Activated CD8-positive, alpha-beta memory T cell treated with anti-CD3 and anti-CD28 coated beads, Interleukin-2, amount 10 ng/mL, durations not matched to agents 7 days and 5 days (primary cell): ENCODE results near the gene PCCA. TPM values are rescaled to one million over a fixed set of nuclear protein-coding genes. Genes with fewer than 3 reads are reported as not detected.
"Not testable (repeated sequence)": the region's sequence is repeated elsewhere in the genome, so short reads cannot be mapped to it uniquely, and the experiment has no call there.

Source experiments
- ATAC-seq: fragments of 150-1000 bp; cut with Tn5 transposase; one replicate; pipeline ENCODE4 v1.10.0; 2021; ENCODE audit warnings: moderate library complexity
- CTCF ChIA-PET: fragments of 350-600 bp; sonication (Branson Sonifier 250); formaldehyde crosslinking; loops from one replicate; lab custom pipeline; 2021; ENCODE audit warnings: antibody characterized with exemption; lab: Charles Lee
- DNase-seq: peaks from one replicate; pipeline ENCODE4 v3.0.0-alpha.2; 2020
- H3K27ac Mint-ChIP-seq: one replicate; pipeline ENCODE4 v1.8.0; 2021; ENCODE audit warnings: mild to moderate bottlenecking, mixed read lengths
- H3K27me3 Mint-ChIP-seq: one replicate; pipeline ENCODE4 v1.8.0; 2021; ENCODE audit warnings: mixed read lengths
- H3K36me3 Mint-ChIP-seq: one replicate; pipeline ENCODE4 v1.8.0; 2021; ENCODE audit warnings: mild to moderate bottlenecking, mixed read lengths
- H3K4me1 Mint-ChIP-seq: one replicate; pipeline ENCODE4 v1.8.0; 2021; ENCODE audit warnings: mixed read lengths
- H3K4me3 Mint-ChIP-seq: one replicate; pipeline ENCODE4 v1.8.0; 2021; ENCODE audit warnings: mild to moderate bottlenecking, moderate library complexity, mixed read lengths
- H3K9me3 Mint-ChIP-seq: one replicate; pipeline ENCODE4 v1.8.0; 2022; ENCODE audit warnings: low read depth, mixed read lengths
- total RNA-seq, 2 experiments: library from RNA; stranded (reverse); gene quantifications; one replicate each; pipeline ENCODE4 v1.2.3, GENCODE V29; 2021

Gene PCCA
- total RNA-seq, 2 experiments from 2014 or later, result 14.1 to 17.9 TPM

DNA sequence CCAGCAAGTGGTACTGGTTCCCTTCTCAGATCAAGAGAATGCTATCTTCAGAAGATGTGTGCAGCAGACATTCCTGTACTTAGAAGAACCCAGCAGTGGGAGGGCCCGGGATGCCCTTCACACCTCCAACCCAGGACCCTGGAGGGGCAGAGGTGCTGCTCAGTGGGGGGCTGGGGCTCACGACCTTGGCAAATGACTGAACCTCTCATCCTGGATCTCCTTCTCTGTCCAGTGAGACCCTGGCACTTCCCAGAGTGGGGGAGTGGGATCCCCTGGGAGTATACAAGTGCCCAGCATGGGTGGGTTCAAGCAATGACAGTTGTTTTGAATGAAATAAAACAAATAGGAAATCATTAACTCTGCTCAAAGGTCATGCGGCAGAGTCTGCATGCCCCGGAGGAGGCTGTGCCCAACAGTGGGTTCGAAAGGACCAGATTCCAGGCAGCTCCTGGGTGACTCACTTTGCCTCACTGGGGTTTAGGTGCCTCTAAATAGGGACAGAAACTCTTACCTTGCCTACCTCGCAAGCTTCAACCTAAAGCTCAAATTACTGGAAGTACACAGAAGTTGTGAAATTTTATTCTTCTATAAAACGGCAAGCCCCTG, 472.8 kb downstream of the PCCA start:
- Mint-ChIP-seq H3K27ac (no peak overlapping the region), H3K4me3 (no peak overlapping the region), H3K27me3 (no peaks in the 10 kb centered on the region), H3K9me3 (peaks cover 2% of the 10 kb centered on the region), H3K4me1 (peaks cover 10% of the 10 kb centered on the region), H3K36me3 (peaks cover 2% of the 10 kb centered on the region)
- CTCF ChIA-PET, result interaction anchor here (0.9 kb wide), 1 partner anchor 12 kb away, joined by 3 read pairs; no protein-coding TSS in a partner anchor
- DNase-seq (peak; percentile 8), ATAC-seq (no peak)

GRCh38 chr13:100563779-100564178, 474.9 kb downstream of the PCCA start:
- H3K9me3 Mint-ChIP-seq, result peaks cover 2% of the 10 kb centered on the region
- peak; percentile 8 for DNase-seq
- H3K27me3 Mint-ChIP-seq, result no peaks in the 10 kb centered on the region
- H3K4me3 Mint-ChIP-seq, result no peak overlapping the region
- peaks cover 5% of the 10 kb centered on the region for H3K36me3 Mint-ChIP-seq
- CTCF ChIA-PET, result interaction anchor here (1.2 kb wide), 1 partner anchor 9 kb away, joined by 4 read pairs; no protein-coding TSS in a partner anchor
- no peak for ATAC-seq
- H3K27ac Mint-ChIP-seq, result no peak overlapping the region
- peaks cover 10% of the 10 kb centered on the region for H3K4me1 Mint-ChIP-seq

GRCh38 chr13:100564444-100565223, 475.7 kb downstream of the PCCA start:
- Mint-ChIP-seq H3K4me3 (no peak overlapping the region), H3K9me3 (peaks cover 2% of the 10 kb centered on the region), H3K4me1 (peaks cover 10% of the 10 kb centered on the region), H3K36me3 (peaks cover 5% of the 10 kb centered on the region), H3K27me3 (no peaks in the 10 kb centered on the region), H3K27ac (no peak overlapping the region)
- CTCF ChIA-PET, result interaction anchor here (0.9 to 1.6 kb wide), 4 partner anchors 8 to 908 kb away, joined by 3 to 5 read pairs (median 4); partner anchors contain the start of gene GGACT
- no peak for ATAC-seq
- no peak for DNase-seq

DNA sequence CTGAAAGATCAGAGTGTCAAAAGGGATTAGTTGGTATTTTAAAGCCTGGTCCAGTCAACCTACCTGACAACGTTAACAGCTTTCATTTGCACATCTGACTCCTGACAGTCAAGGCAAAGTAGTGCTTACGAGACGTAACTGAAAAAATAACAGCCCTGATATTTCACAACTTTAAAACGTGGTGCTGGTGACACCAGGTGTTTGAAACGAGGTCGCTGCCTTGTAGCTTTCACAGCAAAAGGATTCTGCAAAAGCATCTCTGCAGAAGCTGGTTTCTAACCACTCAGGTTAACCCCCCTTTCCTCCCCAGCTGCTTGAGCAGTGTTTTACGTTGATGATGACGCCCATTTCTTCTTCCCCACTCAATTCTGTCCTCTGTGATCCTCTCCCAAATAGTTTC, 476.4 kb downstream of the PCCA start:
- H3K27me3 Mint-ChIP-seq, result no peaks in the 10 kb centered on the region
- H3K4me1 Mint-ChIP-seq, result peaks cover 10% of the 10 kb centered on the region
- no peak overlapping the region for H3K27ac Mint-ChIP-seq
- CTCF ChIA-PET, result interaction anchor here (0.9 to 1.6 kb wide), 3 partner anchors 10 to 909 kb away, joined by 3 to 5 read pairs (median 4); partner anchors contain the start of gene GGACT
- DNase-seq (no peak), ATAC-seq (peak; percentile 33)
- peaks cover 2% of the 10 kb centered on the region for H3K9me3 Mint-ChIP-seq
- peaks cover 8% of the 10 kb centered on the region for H3K36me3 Mint-ChIP-seq
- H3K4me3 Mint-ChIP-seq, result no peak overlapping the region

DNA sequence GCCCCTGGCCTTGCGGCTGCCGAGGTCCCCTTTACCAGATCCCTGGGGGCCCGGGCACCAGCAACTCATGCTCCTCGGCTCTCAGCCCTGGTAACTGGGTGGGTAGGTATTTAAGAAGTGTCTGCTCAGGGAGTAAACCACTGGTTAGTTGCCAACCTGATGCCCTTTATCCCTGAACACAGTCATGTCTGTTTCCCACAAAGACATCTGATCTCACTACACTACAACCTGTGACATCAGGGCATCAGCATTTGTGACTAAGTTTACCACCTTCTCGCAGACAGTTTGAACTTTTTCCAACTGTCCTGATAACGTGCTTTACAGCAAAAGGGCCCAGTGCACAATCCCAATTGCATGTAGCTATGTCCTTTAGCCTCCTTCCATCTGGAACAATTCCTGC, 477.6 kb downstream of the PCCA start:
- peaks cover 10% of the 10 kb centered on the region for H3K4me1 Mint-ChIP-seq
- peaks cover 2% of the 10 kb centered on the region for H3K9me3 Mint-ChIP-seq
- ATAC-seq (no peak), DNase-seq (no peak)
- CTCF ChIA-PET, result no interaction called here
- H3K36me3 Mint-ChIP-seq, result peaks cover 8% of the 10 kb centered on the region
- H3K27ac Mint-ChIP-seq, result no peak overlapping the region
- no peak overlapping the region for H3K4me3 Mint-ChIP-seq
- no peaks in the 10 kb centered on the region for H3K27me3 Mint-ChIP-seq

DNA sequence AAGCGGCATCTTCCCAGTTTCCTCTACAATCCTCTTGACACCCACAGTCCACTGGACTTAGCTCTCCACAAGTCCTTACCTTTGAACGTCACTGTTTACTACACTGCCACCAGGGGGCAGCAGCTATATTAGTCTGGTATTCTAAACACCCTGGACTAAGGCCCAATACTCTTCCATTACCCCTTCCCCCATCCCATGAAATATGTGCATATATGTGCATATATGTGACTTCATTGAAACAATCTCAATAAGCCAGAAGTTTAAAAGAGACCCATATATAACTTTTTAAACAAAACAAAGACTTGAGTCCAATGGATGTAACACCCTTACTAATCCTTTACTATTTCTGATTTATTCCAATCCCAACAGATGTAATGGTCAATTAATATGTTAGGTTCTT, 484.2 kb downstream of the PCCA start:
- Mint-ChIP-seq H3K36me3 (peaks cover 3% of the 10 kb centered on the region), H3K4me1 (peaks cover 21% of the 10 kb centered on the region), H3K27me3 (no peaks in the 10 kb centered on the region), H3K4me3 (no peak overlapping the region), H3K9me3 (no peaks in the 10 kb centered on the region), H3K27ac (no peak overlapping the region)
- DNase-seq, result peak; percentile 84
- CTCF ChIA-PET, result interaction anchor here (0.6 to 3.7 kb wide), 33 partner anchors 9 to 583 kb away, joined by 3 to 38 read pairs (median 4); partner anchors contain the start of genes GGACT and TMTC4
- peak; percentile 86 for ATAC-seq

GRCh38 chr13:100577239-100577638, 488.3 kb downstream of the PCCA start:
- CTCF ChIA-PET, result interaction anchor here (1.4 kb wide), 1 partner anchor 11 kb away, joined by 3 read pairs; no protein-coding TSS in a partner anchor

More at GRCh38 chr13:100577239-100577638, 488.3 kb downstream of the PCCA start:
- not testable (repeated sequence) for H3K27ac Mint-ChIP-seq, H3K9me3 Mint-ChIP-seq, ATAC-seq, H3K4me3 Mint-ChIP-seq, H3K27me3 Mint-ChIP-seq, DNase-seq
- H3K36me3 Mint-ChIP-seq, result peaks cover 13% of the 10 kb centered on the region
- peaks cover 35% of the 10 kb centered on the region for H3K4me1 Mint-ChIP-seq

Other genes starting within 250 kb of the PCCA start
- not detected for gene ZIC5, start 117.3 kb upstream of the PCCA start, total RNA-seq
- gene ZIC2, start 107.3 kb upstream of the PCCA start, total RNA-seq, result 1 to 10 TPM in 1 of 2 experiments, under 1 TPM in 1; 0.26 to 1.6 TPM